ENCODE measurements around the gene VAV1.

The VAV1 gene

GRCh38 chr19:6772028-6772865 is at the start of gene VAV1:
TSS of gene VAV1 (plus strand) at chr19:6772708. CDS start at chr19:6772808, 100 bp downstream.
- DNase-seq: peak; percentile 90

- no peak for DNase-seq
Observed at GRCh38 chr19:6723108-6723618, 49.3 kb upstream of the VAV1 start.

- no peak for DNase-seq
Observed at GRCh38 chr19:6723738-6724137, 48.8 kb upstream of the VAV1 start.

GRCh38 chr19:6724631-6725492 is 47.6 kb upstream of the VAV1 start:
- no peak for DNase-seq

GRCh38 chr19:6725513-6726231 is 46.8 kb upstream of the VAV1 start:
- DNase-seq: no peak

- DNase-seq: no peak
Observed at GRCh38 chr19:6728346-6728745, 44.2 kb upstream of the VAV1 start.

- no peak for DNase-seq
Observed at GRCh38 chr19:6729573-6730152, 42.8 kb upstream of the VAV1 start.

GRCh38 chr19:6730153-6730804 is 42.2 kb upstream of the VAV1 start:
- peak; percentile 61 for DNase-seq

- no peak for DNase-seq
Observed at GRCh38 chr19:6730941-6731670, 41.4 kb upstream of the VAV1 start.

GRCh38 chr19:6731822-6732221 is 40.7 kb upstream of the VAV1 start:
- no peak for DNase-seq

GRCh38 chr19:6732803-6733337 is 39.6 kb upstream of the VAV1 start:
- no peak for DNase-seq

- no peak for DNase-seq
Observed at GRCh38 chr19:6733338-6734095, 39.0 kb upstream of the VAV1 start.

GRCh38 chr19:6734096-6734696 is 38.3 kb upstream of the VAV1 start:
- DNase-seq: no peak

GRCh38 chr19:6735181-6735911 is 37.2 kb upstream of the VAV1 start:
- no peak for DNase-seq

GRCh38 chr19:6736169-6736916 is 36.2 kb upstream of the VAV1 start:
- peak; percentile 83 for DNase-seq

- no peak for DNase-seq
Observed at GRCh38 chr19:6736917-6737283, 35.6 kb upstream of the VAV1 start.

GRCh38 chr19:6737284-6737872 is 35.1 kb upstream of the VAV1 start, which contains the start of gene GPR108:
TSS of gene GPR108 (minus strand) at chr19:6737580. CDS start at chr19:6737576, 4 bp downstream.
- DNase-seq: peak; percentile 100
